ENCODE results near the gene PARPBP.
"Not testable (repeated sequence)": the region's sequence is repeated elsewhere in the genome, so short reads cannot be mapped to it uniquely, and the experiment has no call there.

The PARPBP gene

GRCh38 chr12:102119674-102120563 is at the start of gene PARPBP, which contains the start of gene NUP37:
TSS of gene PARPBP (plus strand) at chr12:102120183. CDS start at chr12:102123889, 3,706 bp downstream.
TSS of gene NUP37 (minus strand) at chr12:102120114. CDS start at chr12:102118518, 1,596 bp downstream.
- DNase-seq (ENCODE audit: low read depth in 2 of 2): peak; percentile 77 to 81

- DNase-seq (ENCODE audit: low read depth in 2 of 2): not testable (repeated sequence)
Observed at GRCh38 chr12:102072092-102072491, 47.9 kb upstream of the PARPBP start.

GRCh38 chr12:102080842-102081241 is 39.1 kb upstream of the PARPBP start:
- DNase-seq (ENCODE audit: low read depth in 2 of 2): no peak

GRCh38 chr12:102089228-102089835 is 30.7 kb upstream of the PARPBP start:
- not testable (repeated sequence) for DNase-seq (ENCODE audit: low read depth in 2 of 2)

- DNase-seq (ENCODE audit: low read depth in 2 of 2): no peak
Observed at GRCh38 chr12:102093319-102093718, 26.7 kb upstream of the PARPBP start.

GRCh38 chr12:102095677-102096263 is 24.2 kb upstream of the PARPBP start:
- DNase-seq (ENCODE audit: low read depth in 2 of 2): no peak

- DNase-seq (ENCODE audit: low read depth in 2 of 2): no peak
Observed at GRCh38 chr12:102096855-102097254, 23.1 kb upstream of the PARPBP start.

- DNase-seq (ENCODE audit: low read depth in 2 of 2): no peak
Observed at GRCh38 chr12:102106905-102107304, 13.1 kb upstream of the PARPBP start.

- DNase-seq (ENCODE audit: low read depth in 2 of 2): no peak
Observed at GRCh38 chr12:102107970-102108369, 12.0 kb upstream of the PARPBP start.

GRCh38 chr12:102110782-102111181 is 9.2 kb upstream of the PARPBP start:
- DNase-seq (ENCODE audit: low read depth in 2 of 2): no peak

- DNase-seq (ENCODE audit: low read depth in 2 of 2): no peak
Observed at GRCh38 chr12:102114212-102114611, 5.8 kb upstream of the PARPBP start.

- no peak for DNase-seq (ENCODE audit: low read depth in 2 of 2)
Observed at GRCh38 chr12:102116392-102116791, 3.6 kb upstream of the PARPBP start.

- DNase-seq (ENCODE audit: low read depth in 2 of 2): no peak
Observed at GRCh38 chr12:102118874-102119273, 1.1 kb upstream of the PARPBP start.

- DNase-seq (ENCODE audit: low read depth in 2 of 2): no peak
Observed at GRCh38 chr12:102120564-102120873, 536 bp downstream of the PARPBP start.

- no peak for DNase-seq (ENCODE audit: low read depth in 2 of 2)
Observed at GRCh38 chr12:102120886-102121285, 903 bp downstream of the PARPBP start.

GRCh38 chr12:102121328-102121727 is 1.3 kb downstream of the PARPBP start:
- DNase-seq (ENCODE audit: low read depth in 2 of 2): not testable (repeated sequence)

- DNase-seq (ENCODE audit: low read depth in 2 of 2): not testable (repeated sequence)
Observed at GRCh38 chr12:102130720-102131119, 10.7 kb downstream of the PARPBP start.

- not testable (repeated sequence) for DNase-seq (ENCODE audit: low read depth in 2 of 2)
Observed at GRCh38 chr12:102131442-102131841, 11.5 kb downstream of the PARPBP start.

GRCh38 chr12:102137619-102138018 is 17.6 kb downstream of the PARPBP start:
- not testable (repeated sequence) for DNase-seq (ENCODE audit: low read depth in 2 of 2)

- DNase-seq (ENCODE audit: low read depth in 2 of 2): not testable (repeated sequence)
Observed at GRCh38 chr12:102142866-102143373, 22.9 kb downstream of the PARPBP start.

GRCh38 chr12:102144221-102144620 is 24.2 kb downstream of the PARPBP start:
- no peak for DNase-seq (ENCODE audit: low read depth in 2 of 2)

- not testable (repeated sequence) for DNase-seq (ENCODE audit: low read depth in 2 of 2)
Observed at GRCh38 chr12:102147062-102147587, 27.1 kb downstream of the PARPBP start.
